GM12801 (cell line): ENCODE results near the gene NTN1.

Source experiments
- CTCF ChIP-seq: IDR thresholded peaks from one replicate; pipeline ENCODE4 v1.5.1; 2011; ENCODE audit warnings: control low read depth; ENCODE audit not compliant: insufficient read length; ENCODE audit errors: extremely low read depth

The NTN1 gene

GRCh38 chr17:9023392-9024218 lies 2.3 kb downstream of the NTN1 start:
- no peak for TF ChIP-seq CTCF

- no peak for TF ChIP-seq CTCF
These were observed 3.2 kb downstream of the NTN1 start for GRCh38 chr17:9024497-9024896.

GRCh38 chr17:9026741-9027140 lies 5.4 kb downstream of the NTN1 start:
- TF ChIP-seq CTCF, result no peak

- no peak for TF ChIP-seq CTCF
These were observed 7.1 kb downstream of the NTN1 start for GRCh38 chr17:9028202-9028987.

- no peak for TF ChIP-seq CTCF
These were observed 7.8 kb downstream of the NTN1 start for GRCh38 chr17:9028988-9029570.

- TF ChIP-seq CTCF, result no peak
These were observed 10.8 kb downstream of the NTN1 start for GRCh38 chr17:9032151-9032550.

- TF ChIP-seq CTCF, result no peak
These were observed 11.3 kb downstream of the NTN1 start for GRCh38 chr17:9032583-9032982.
